C4-2B (cell line): ENCODE measurements around the gene PCDHA1.
"Not testable (repeated sequence)": the region's sequence is repeated elsewhere in the genome, so short reads cannot be mapped to it uniquely, and the experiment has no call there.

Source experiments
- CTCF ChIP-seq: fragments of 450-650 bp; conservative IDR thresholded peaks from 2 replicates; pipeline ENCODE4 v1.5.1; 2017; ENCODE audit warnings: mild to moderate bottlenecking
- ZFX ChIP-seq: fragments of 450-650 bp; IDR thresholded peaks from 2 replicates; pipeline ENCODE4 v1.6.1; 2017

GRCh38 chr5:140802381-140802780, 16.4 kb downstream of the PCDHA1 start:
- TF ChIP-seq CTCF, ZFX: not testable (repeated sequence)
